Psoas muscle (tissue), 8 donors: ENCODE measurements around the gene XCR1. TPM values are rescaled to one million over a fixed set of nuclear protein-coding genes. Genes with fewer than 3 reads are reported as not detected.

Source experiments
- ATAC-seq, 4 donors: fragments of 200-7000 bp; cut with Tn5 transposase; one replicate each; pipeline ENCODE4 v1.9.1; 2020; ENCODE audit warnings: moderate library complexity in 3 of 4, mild to moderate bottlenecking in 2 of 4
- DNase-seq, 2 donors: peaks; one replicate each; pipeline ENCODE4 v3.0.0-alpha.2; 2020
- H3K27ac ChIP-seq: fragments of 200-600 bp; one replicate; pipeline ENCODE4 v1.8.0; 2022
- H3K27me3 ChIP-seq, 3 donors: fragments of 200-600 bp in 1 of 3; one replicate each; pipeline versions ENCODE4 v1.6.1 to v1.8.0; 2013 to 2022; ENCODE audit warnings: low read length in 2 of 3, mild to moderate bottlenecking in 2 of 3, moderate library complexity in 1 of 3; ENCODE audit not compliant: insufficient read depth in 3 of 3
- H3K36me3 ChIP-seq, 2 donors: fragments of 200-600 bp in 1 of 2; one replicate each; pipeline versions ENCODE4 v1.6.1 to v1.8.0; 2013 to 2022; ENCODE audit warnings: low read depth in 1 of 2, mild to moderate bottlenecking in 1 of 2, moderate library complexity in 1 of 2; ENCODE audit not compliant: insufficient read depth in 1 of 2
- H3K4me1 ChIP-seq: fragments of 200-600 bp; one replicate; pipeline ENCODE4 v1.8.0; 2022
- H3K4me3 ChIP-seq: fragments of 200-600 bp; one replicate; pipeline ENCODE4 v1.8.0; 2022; ENCODE audit warnings: mild to moderate bottlenecking
- H3K9me3 ChIP-seq: fragments of 200-600 bp; one replicate; pipeline ENCODE4 v1.8.0; 2022
- WGBS, 3 donors: extraction: QIAGEN DNeasy Blood & Tissue Kit; methylation state at CpG; one replicate each; pipeline versions ENCODE4 v1.1.6 to v1.1.7; 2013; 5-methylcytosine and 5-hydroxymethylcytosine counted together
- intact Hi-C, 2 donors: fragments of 100-400 bp; cut with DNase I; formaldehyde crosslinking; loops; one replicate each; pipeline versions ENCODE4 v1.11.0 to v1.14.2; 2022
- polyA plus RNA-seq, 3 donors: library from polyadenylated mRNA; stranded (reverse); fragments of 200-250 nt; gene quantifications; one replicate each; pipeline ENCODE4 v1.2.3, GENCODE V29; 2013
- total RNA-seq, 4 donors: library from RNA; stranded (reverse); fragmentation: NEBNext Ultra II Directional in 2 of 4; extraction: Animal tissue kit (Norgen Biotek cat#: 25700) in 2 of 4; gene quantifications; one replicate each; pipeline versions ENCODE4 v1.2.1 to v1.2.4, GENCODE V29; 2021 to 2023
- TF ChIP-seq, protein P1 (sequence below): fragments of 200-600 bp; IDR thresholded peaks from one replicate; pipeline ENCODE4 v1.8.0; 2022; ENCODE audit warnings: antibody characterized with exemption
- donor health status: healthy with polysubstance abuse.
- donor health status: DM: no; HTN: no; CAD: no; lungs with moderate emphysema.
- donor health status: Bipolar disorder and iron deficiency.
- donor health status: healthy.
- donor health status: DM: yes; HTN: yes; CAD: no.
- donor health status: DM: no; HTN: no; CAD: no.
- donor health status: DM: no; HTN: no; CAD: no.
- donor health status: DM: yes; HTN: yes; CAD: no.

The XCR1 gene
- total and polyA plus RNA-seq, 7 donors = 0.01 to 0.10 (median 0.05) TPM; not detected in 1

DNA sequence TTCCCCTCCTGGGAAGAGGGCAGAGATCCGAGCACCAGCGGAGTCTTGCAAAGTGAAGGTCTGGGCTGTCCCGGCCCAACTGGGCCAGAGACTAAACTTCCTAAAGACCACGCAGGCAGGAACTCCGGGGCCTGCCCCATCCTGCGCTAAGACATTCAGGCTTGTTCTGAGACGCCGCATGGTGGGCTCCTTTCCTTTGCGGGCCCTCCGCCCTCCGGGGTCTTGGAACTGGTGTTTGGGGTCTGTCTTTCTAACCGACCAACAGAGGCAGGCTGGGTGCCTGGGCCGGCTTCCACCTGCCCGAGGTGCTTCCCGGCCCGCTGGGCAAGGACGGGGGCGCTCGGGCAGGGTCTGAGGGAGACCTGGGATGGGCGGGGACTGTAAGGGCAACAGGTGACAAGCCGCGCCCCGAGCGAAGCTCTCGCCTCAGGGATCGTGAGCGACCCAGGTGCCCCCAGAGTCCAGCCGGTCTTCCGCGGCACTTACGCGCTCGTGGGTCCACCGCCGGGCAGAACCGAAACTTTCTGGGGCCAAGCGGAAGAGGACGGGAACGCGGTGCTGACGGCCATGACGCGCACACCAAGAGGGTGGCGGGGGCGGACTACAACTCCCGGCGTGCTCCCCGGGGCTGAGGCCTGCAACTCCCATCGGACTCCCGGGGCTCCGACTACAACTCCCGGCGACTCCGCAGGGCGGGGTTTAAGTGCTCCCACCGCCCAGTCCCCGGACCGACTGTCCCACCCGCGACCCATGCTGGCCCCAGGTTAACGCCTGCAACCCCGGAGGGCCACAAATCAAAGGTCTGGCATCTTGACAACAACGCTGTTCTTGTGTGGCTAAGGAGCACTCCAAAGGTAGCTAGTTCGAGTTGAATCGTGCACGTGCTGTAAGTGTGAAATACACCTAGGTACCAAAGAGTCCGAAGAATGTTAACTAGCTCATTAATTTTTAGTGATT lies 31.8 kb downstream of the XCR1 start, which contains the start of gene FYCO1:
Gene FYCO1 (minus strand): TSS at position 589 of the 957 bp plus-strand sequence. CDS start 10,914 bp downstream, outside the sequence.
- no peaks in the 10 kb centered on the region for H3K36me3 ChIP-seq
- H3K27ac ChIP-seq = peak within 1 kb of the TSS; percentile 99
- H3K9me3 ChIP-seq = no peaks in the 10 kb centered on the region
- H3K27me3 ChIP-seq = no peaks in the 10 kb centered on the region
- DNase-seq (peak; percentile 96 to 97), ATAC-seq (peak; percentile 91 to 95 (median 94))
- H3K4me1 ChIP-seq = peaks cover 46% of the 10 kb centered on the region
- TF ChIP-seq, protein P1, sequence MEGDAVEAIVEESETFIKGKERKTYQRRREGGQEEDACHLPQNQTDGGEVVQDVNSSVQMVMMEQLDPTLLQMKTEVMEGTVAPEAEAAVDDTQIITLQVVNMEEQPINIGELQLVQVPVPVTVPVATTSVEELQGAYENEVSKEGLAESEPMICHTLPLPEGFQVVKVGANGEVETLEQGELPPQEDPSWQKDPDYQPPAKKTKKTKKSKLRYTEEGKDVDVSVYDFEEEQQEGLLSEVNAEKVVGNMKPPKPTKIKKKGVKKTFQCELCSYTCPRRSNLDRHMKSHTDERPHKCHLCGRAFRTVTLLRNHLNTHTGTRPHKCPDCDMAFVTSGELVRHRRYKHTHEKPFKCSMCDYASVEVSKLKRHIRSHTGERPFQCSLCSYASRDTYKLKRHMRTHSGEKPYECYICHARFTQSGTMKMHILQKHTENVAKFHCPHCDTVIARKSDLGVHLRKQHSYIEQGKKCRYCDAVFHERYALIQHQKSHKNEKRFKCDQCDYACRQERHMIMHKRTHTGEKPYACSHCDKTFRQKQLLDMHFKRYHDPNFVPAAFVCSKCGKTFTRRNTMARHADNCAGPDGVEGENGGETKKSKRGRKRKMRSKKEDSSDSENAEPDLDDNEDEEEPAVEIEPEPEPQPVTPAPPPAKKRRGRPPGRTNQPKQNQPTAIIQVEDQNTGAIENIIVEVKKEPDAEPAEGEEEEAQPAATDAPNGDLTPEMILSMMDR = no peak
- WGBS, 3 donors = 1 to 2% (median 1%) methylated on average over 58 to 67 of the region's 67 CpGs
- H3K4me3 ChIP-seq = peak within 1 kb of the TSS; percentile 96
- intact Hi-C loops = loop anchor here (5.0 kb wide), 3 partner anchors 53 to 67 kb away; partner anchors contain the start of gene CXCR6 (in 1 of the 2)

DNA sequence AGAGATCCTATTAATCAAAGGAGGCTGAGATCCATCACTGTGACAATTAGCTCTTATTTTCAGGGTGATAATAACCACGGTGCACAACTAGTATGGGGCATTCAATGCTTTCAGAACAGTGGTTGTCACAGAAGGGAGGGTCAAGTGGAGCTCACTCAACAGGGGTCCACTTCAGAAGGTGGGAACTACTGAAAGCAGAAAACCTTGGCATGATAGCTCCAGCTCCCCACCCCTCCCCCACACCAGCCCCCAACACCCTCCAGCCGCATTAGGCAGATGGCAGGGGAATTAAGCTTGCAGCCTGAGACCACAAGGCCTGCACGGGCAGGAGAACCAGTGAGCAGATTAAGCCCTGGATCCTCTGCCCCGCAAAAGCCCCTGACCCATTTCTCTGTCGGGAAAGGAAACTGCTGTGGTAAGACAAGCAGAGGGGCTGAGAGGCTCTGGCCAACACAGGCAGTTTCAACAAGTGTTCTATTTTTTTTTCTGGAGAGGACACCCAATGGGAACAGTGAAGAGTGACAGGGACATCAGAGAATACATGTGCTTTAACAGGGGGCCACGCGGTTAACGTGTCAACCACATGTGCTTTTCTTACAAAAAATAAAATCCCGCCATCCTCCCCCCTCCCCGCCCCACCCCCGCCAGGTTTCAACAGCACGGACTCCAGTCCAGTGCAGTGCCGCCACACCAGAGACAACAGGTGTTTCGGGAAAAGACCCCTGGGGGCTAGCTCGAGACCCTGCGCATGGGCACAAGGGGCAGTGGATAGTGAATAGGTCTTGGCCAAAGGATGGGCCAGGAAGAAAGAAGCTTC lies 32.7 kb downstream of the XCR1 start:
- Histone ChIP-seq H3K9me3 (no peaks in the 10 kb centered on the region), H3K27me3 (no peaks in the 10 kb centered on the region), H3K36me3 (no peaks in the 10 kb centered on the region), H3K4me3 (peak overlapping the region; percentile 96), H3K4me1 (peaks cover 54% of the 10 kb centered on the region), H3K27ac (peak overlapping the region; percentile 99)
- ATAC-seq (peak; percentile 7 to 44 (median 28)), DNase-seq (no peak)
- intact Hi-C loops = loop anchor here (5.0 kb wide), 3 partner anchors 52 to 68 kb away; partner anchors contain the start of gene CXCR6 (in 1 of the 2)
- TF ChIP-seq, protein P1 = no peak
- 6 to 8% (median 6%) methylated on average over 16 of the region's 16 CpGs for WGBS, 3 donors

DNA sequence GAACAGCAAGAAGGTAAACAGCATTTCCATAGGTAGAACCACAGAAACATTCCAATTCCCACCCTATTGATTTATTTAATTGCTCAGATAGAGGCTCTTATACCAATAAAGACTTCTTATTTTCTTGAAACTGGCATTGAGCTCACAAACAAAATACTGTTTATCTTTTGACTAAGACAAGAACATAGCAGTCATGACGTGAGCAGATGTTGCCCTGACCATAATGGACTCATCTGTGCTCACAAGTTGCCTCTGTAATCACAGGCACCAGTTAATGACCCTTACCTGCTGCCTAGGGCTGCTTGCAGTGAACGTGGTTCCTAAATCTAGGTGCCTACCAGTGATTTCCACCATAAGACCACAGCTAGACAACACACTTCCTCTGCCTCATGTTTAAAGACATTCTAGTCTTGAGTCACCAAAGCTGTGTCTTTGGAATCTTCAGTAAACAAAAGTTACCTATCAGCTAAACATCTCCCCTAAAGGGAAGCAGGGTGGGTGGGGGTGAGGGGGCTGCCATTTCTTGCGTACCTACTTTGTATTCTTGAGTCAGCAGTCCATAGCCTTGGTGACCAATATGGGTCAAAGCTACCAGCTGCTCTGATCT lies 33.8 kb downstream of the XCR1 start:
- intact Hi-C loops = no loop called here
- H3K36me3 ChIP-seq = no peaks in the 10 kb centered on the region
- H3K9me3 ChIP-seq = no peaks in the 10 kb centered on the region
- peak overlapping the region; percentile 99 for H3K27ac ChIP-seq
- H3K27me3 ChIP-seq = no peaks in the 10 kb centered on the region
- no peak for ATAC-seq
- no peak for DNase-seq
- 48 to 83% (median 64%) methylated on average over 3 of the region's 3 CpGs for WGBS, 3 donors
- H3K4me3 ChIP-seq = peak overlapping the region; percentile 96
- H3K4me1 ChIP-seq = peaks cover 65% of the 10 kb centered on the region
- TF ChIP-seq, protein P1 = no peak

DNA sequence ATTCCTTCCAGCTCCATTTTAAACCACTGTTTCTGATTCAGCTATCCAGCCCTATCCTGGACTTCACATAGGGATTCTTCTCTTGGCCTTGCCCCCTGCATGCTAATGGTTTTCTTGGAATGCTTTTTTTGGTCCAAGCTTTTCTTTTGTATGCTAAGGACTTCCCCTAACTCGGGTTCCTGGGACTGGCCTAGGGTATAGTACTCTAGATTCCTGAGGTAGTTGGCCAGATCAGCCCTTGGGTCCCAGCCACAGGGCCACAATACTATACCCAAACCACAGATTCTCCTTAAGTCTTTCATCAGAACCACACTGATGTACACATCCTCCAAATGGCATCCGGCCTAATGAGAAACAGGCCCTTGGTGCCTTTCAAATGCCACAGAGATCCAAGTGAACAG lies 34.5 kb downstream of the XCR1 start:
- DNase-seq (no peak), ATAC-seq (no peak)
- intact Hi-C loops = no loop called here
- TF ChIP-seq, protein P1 = no peak
- H3K27ac ChIP-seq = peak overlapping the region; percentile 99
- no peak overlapping the region for H3K4me3 ChIP-seq
- H3K4me1 ChIP-seq = peaks cover 72% of the 10 kb centered on the region
- no peaks in the 10 kb centered on the region for H3K36me3 ChIP-seq
- no peaks in the 10 kb centered on the region for H3K9me3 ChIP-seq
- 39 to 59% (median 50%) methylated on average over 2 of the region's 2 CpGs for WGBS, 3 donors
- H3K27me3 ChIP-seq = no peaks in the 10 kb centered on the region
